BE2C (cell line): ENCODE data around the gene KAT7.

Source experiments
- DNase-seq: peaks from one replicate; pipeline ENCODE4 v3.0.0-alpha.2; 2020
- H3K27me3 ChIP-seq: fragments of 250-450 bp; sonication (Bioruptor Pico); 2 replicates; pipeline ENCODE4 v1.5.1; 2020; ENCODE audit warnings: mild to moderate bottlenecking
- H3K36me3 ChIP-seq: fragments of 250-450 bp; sonication (Bioruptor Pico); 2 replicates; pipeline ENCODE4 v1.5.1; 2020; ENCODE audit warnings: mild to moderate bottlenecking
- H3K4me1 ChIP-seq: fragments of 250-450 bp; sonication (Bioruptor Pico); 2 replicates; pipeline ENCODE4 v1.5.1; 2020
- H3K4me3 ChIP-seq: 2 replicates; pipeline ENCODE4 v1.5.1; 2011; ENCODE audit warnings: low read depth, low read length
- H3K9me3 ChIP-seq: fragments of 250-450 bp; sonication (Bioruptor Pico); 2 replicates; pipeline ENCODE4 v1.5.1; 2020
- CTCF ChIP-seq: IDR thresholded peaks from 2 replicates; pipeline ENCODE4 v1.5.1; 2012; ENCODE audit warnings: mild to moderate bottlenecking, low read depth, low read length

The KAT7 gene

GRCh38 chr17:49871211-49871610 is 82.7 kb downstream of the KAT7 start:
- no peaks in the 10 kb centered on the region for H3K4me1 ChIP-seq
- no peak for DNase-seq
- H3K36me3 ChIP-seq = no peaks in the 10 kb centered on the region
- H3K27me3 ChIP-seq = 0 out of 2 replicates have a peak, but pooled peaks cover 3% of the 10 kb centered on the region
- no peaks in the 10 kb centered on the region for H3K9me3 ChIP-seq
- no peak overlapping the region for H3K4me3 ChIP-seq
- TF ChIP-seq CTCF = no peak

- DNase-seq = no peak
- Histone ChIP-seq H3K9me3 (no peaks in the 10 kb centered on the region), H3K4me1 (no peaks in the 10 kb centered on the region), H3K36me3 (no peaks in the 10 kb centered on the region), H3K27me3 (0 out of 2 replicates have a peak, but pooled peaks cover 3% of the 10 kb centered on the region), H3K4me3 (no peak overlapping the region)
- TF ChIP-seq CTCF = no peak
These were observed 84.4 kb downstream of the KAT7 start for GRCh38 chr17:49872754-49873377.

GRCh38 chr17:49873466-49873865 is 85.0 kb downstream of the KAT7 start:
- no peak overlapping the region for H3K4me3 ChIP-seq
- DNase-seq = no peak
- TF ChIP-seq CTCF = no peak
- H3K27me3 ChIP-seq = no peaks in the 10 kb centered on the region
- H3K9me3 ChIP-seq = no peaks in the 10 kb centered on the region
- no peaks in the 10 kb centered on the region for H3K4me1 ChIP-seq
- H3K36me3 ChIP-seq = no peaks in the 10 kb centered on the region

- no peak overlapping the region for H3K4me3 ChIP-seq
- H3K9me3 ChIP-seq = no peaks in the 10 kb centered on the region
- no peaks in the 10 kb centered on the region for H3K27me3 ChIP-seq
- no peaks in the 10 kb centered on the region for H3K36me3 ChIP-seq
- no peaks in the 10 kb centered on the region for H3K4me1 ChIP-seq
- DNase-seq = no peak
- no peak for TF ChIP-seq CTCF
These were observed 85.4 kb downstream of the KAT7 start for GRCh38 chr17:49873926-49874325.

- DNase-seq = no peak
- no peaks in the 10 kb centered on the region for H3K9me3 ChIP-seq
- no peak overlapping the region for H3K4me3 ChIP-seq
- TF ChIP-seq CTCF = no peak
- no peaks in the 10 kb centered on the region for H3K36me3 ChIP-seq
- H3K4me1 ChIP-seq = no peaks in the 10 kb centered on the region
- no peaks in the 10 kb centered on the region for H3K27me3 ChIP-seq
These were observed 86.4 kb downstream of the KAT7 start for GRCh38 chr17:49874911-49875310.

GRCh38 chr17:49875685-49876084 is 87.2 kb downstream of the KAT7 start:
- TF ChIP-seq CTCF = no peak
- no peak for DNase-seq
- no peak overlapping the region for H3K4me3 ChIP-seq
- peaks cover 1% of the 10 kb centered on the region for H3K27me3 ChIP-seq
- H3K9me3 ChIP-seq = no peaks in the 10 kb centered on the region
- no peaks in the 10 kb centered on the region for H3K36me3 ChIP-seq
- H3K4me1 ChIP-seq = no peaks in the 10 kb centered on the region
